WTC11 (cell line): ENCODE data around the gene DMD. TPM values are rescaled to one million over a fixed set of nuclear protein-coding genes. Genes with fewer than 3 reads are reported as not detected.

Experiments
- ATAC-seq: fragments of 200-7000 bp; cut with Tn5 transposase; 2 replicates; pipeline ENCODE4 v1.10.0; 2021; ENCODE audit warnings: mild to moderate bottlenecking, moderate library complexity
- CTCF ChIA-PET: fragments of 300-600 bp; sonication (Branson Sonifier 250); formaldehyde crosslinking; loops from one replicate; lab custom pipeline; 2021; ENCODE audit warnings: antibody characterized with exemption; lab: Charles Lee
- POLR2A ChIA-PET: fragments of 350-600 bp; sonication (Branson Sonifier 250); formaldehyde crosslinking; loops from one replicate; lab custom pipeline; 2021; ENCODE audit warnings: antibody characterized with exemption; lab: Charles Lee
- DNase-seq: peaks from one replicate; pipeline ENCODE4 v3.0.0; 2021; ENCODE audit warnings: low spot score
- H3K27ac Mint-ChIP-seq: 2 replicates; pipeline ENCODE4 v1.8.0; 2021; ENCODE audit warnings: mixed read lengths
- H3K27me3 Mint-ChIP-seq: 2 replicates; pipeline ENCODE4 v1.8.0; 2021; ENCODE audit warnings: low read depth, mild to moderate bottlenecking, moderate library complexity, mixed read lengths
- H3K36me3 Mint-ChIP-seq: 2 replicates; pipeline ENCODE4 v1.8.0; 2021; ENCODE audit warnings: mixed read lengths
- H3K4me1 Mint-ChIP-seq: 2 replicates; pipeline ENCODE4 v1.8.0; 2022; ENCODE audit warnings: mixed read lengths
- H3K4me3 Mint-ChIP-seq: 2 replicates; pipeline ENCODE4 v1.8.0; 2021; ENCODE audit warnings: mild to moderate bottlenecking, moderate library complexity, mixed read lengths
- H3K9me3 Mint-ChIP-seq: 2 replicates; pipeline ENCODE4 v1.8.0; 2021; ENCODE audit warnings: mixed read lengths
- E2F5 ChIP-seq: sonication (generic); formaldehyde crosslinking; IDR thresholded peaks from 2 replicates; pipeline ENCODE4 v1.8.1; 2022; ENCODE audit warnings: mild to moderate bottlenecking, moderate library complexity, missing genetic modification reagents
- ETV6 ChIP-seq: sonication (generic); formaldehyde crosslinking; IDR thresholded peaks from 2 replicates; pipeline ENCODE4 v1.8.1; 2022; ENCODE audit warnings: mild to moderate bottlenecking, missing genetic modification reagents
- FOXP4 ChIP-seq: sonication (generic); formaldehyde crosslinking; IDR thresholded peaks from 2 replicates; pipeline ENCODE4 v1.8.0; 2022; ENCODE audit warnings: mild to moderate bottlenecking, missing genetic modification reagents
- JAZF1 ChIP-seq: fragments of 250-450 bp; sonication (Bioruptor Pico); IDR thresholded peaks from 2 replicates; pipeline ENCODE4 v1.9.0; 2021; ENCODE audit warnings: moderate library complexity, mild to moderate bottlenecking, inconsistent platforms
- MAX ChIP-seq: sonication (generic); formaldehyde crosslinking; IDR thresholded peaks from 2 replicates; pipeline ENCODE4 v1.8.0; 2022; ENCODE audit warnings: mild to moderate bottlenecking, missing genetic modification reagents
- PRRX2 ChIP-seq: fragments of 250-450 bp; sonication (Bioruptor Pico); IDR thresholded peaks from 2 replicates; pipeline ENCODE4 v1.8.0; 2021; ENCODE audit warnings: mild to moderate bottlenecking
- RELA ChIP-seq: sonication (generic); formaldehyde crosslinking; IDR thresholded peaks from 2 replicates; pipeline ENCODE4 v1.8.1; 2022; ENCODE audit warnings: missing genetic modification reagents, mild to moderate bottlenecking, borderline replicate concordance
- SOX15 ChIP-seq: fragments of 250-450 bp; sonication (Bioruptor Pico); IDR thresholded peaks from 2 replicates; pipeline ENCODE4 v1.9.0; 2021; ENCODE audit warnings: mild to moderate bottlenecking
- TCF7 ChIP-seq: sonication (generic); formaldehyde crosslinking; IDR thresholded peaks from 2 replicates; pipeline ENCODE4 v1.8.0; 2022; ENCODE audit warnings: mild to moderate bottlenecking, low read depth, missing genetic modification reagents, moderate library complexity
- TEAD4 ChIP-seq: sonication (generic); formaldehyde crosslinking; IDR thresholded peaks from 2 replicates; pipeline ENCODE4 v1.8.0; 2022; ENCODE audit warnings: mild to moderate bottlenecking, missing genetic modification reagents
- USF2 ChIP-seq: sonication (generic); formaldehyde crosslinking; IDR thresholded peaks from 2 replicates; pipeline ENCODE4 v1.8.1; 2023; ENCODE audit warnings: mild to moderate bottlenecking, missing genetic modification reagents, moderate library complexity
- ZBTB21 ChIP-seq: sonication (generic); formaldehyde crosslinking; IDR thresholded peaks from 2 replicates; pipeline ENCODE4 v1.8.1; 2023; ENCODE audit warnings: mild to moderate bottlenecking, missing genetic modification reagents, borderline replicate concordance
- ZNF281 ChIP-seq: sonication (generic); formaldehyde crosslinking; IDR thresholded peaks from 2 replicates; pipeline ENCODE4 v1.8.0; 2023; ENCODE audit warnings: mild to moderate bottlenecking, missing genetic modification reagents
- ZNF396 ChIP-seq: fragments of 250-450 bp; sonication (Bioruptor Pico); IDR thresholded peaks from 2 replicates; pipeline ENCODE4 v1.8.0; 2021; ENCODE audit warnings: mild to moderate bottlenecking, moderate library complexity, borderline replicate concordance
- total RNA-seq: library from RNA; stranded (reverse); gene quantifications from 3 replicates; pipeline ENCODE4 v1.2.3, GENCODE V29; 2021
- TF ChIP-seq, protein P1 (sequence below): sonication (generic); formaldehyde crosslinking; IDR thresholded peaks from 2 replicates; pipeline ENCODE4 v1.8.0; 2023; ENCODE audit warnings: missing genetic modification reagents
- TF ChIP-seq, protein P2 (sequence below): sonication (generic); formaldehyde crosslinking; IDR thresholded peaks from 2 replicates; pipeline ENCODE4 v1.8.0; 2022; ENCODE audit warnings: mild to moderate bottlenecking, missing genetic modification reagents
- TF ChIP-seq, protein P3 (sequence below): sonication (generic); formaldehyde crosslinking; IDR thresholded peaks from 2 replicates; pipeline ENCODE4 v1.8.1; 2023; ENCODE audit warnings: mild to moderate bottlenecking, moderate library complexity, missing genetic modification reagents
- TF ChIP-seq, protein P4 (sequence below): fragments of 250-450 bp; sonication (Bioruptor Pico); conservative IDR thresholded peaks from 2 replicates; pipeline ENCODE4 v1.9.0; 2021; ENCODE audit warnings: mild to moderate bottlenecking
- TF ChIP-seq, protein P5 (sequence below): sonication (generic); formaldehyde crosslinking; IDR thresholded peaks from 2 replicates; pipeline ENCODE4 v1.8.1; 2022; ENCODE audit warnings: mild to moderate bottlenecking, missing genetic modification reagents, moderate library complexity, borderline replicate concordance

The DMD gene
- total RNA-seq, 1 experiment from 2014 or later, result 9.1 TPM

DNA sequence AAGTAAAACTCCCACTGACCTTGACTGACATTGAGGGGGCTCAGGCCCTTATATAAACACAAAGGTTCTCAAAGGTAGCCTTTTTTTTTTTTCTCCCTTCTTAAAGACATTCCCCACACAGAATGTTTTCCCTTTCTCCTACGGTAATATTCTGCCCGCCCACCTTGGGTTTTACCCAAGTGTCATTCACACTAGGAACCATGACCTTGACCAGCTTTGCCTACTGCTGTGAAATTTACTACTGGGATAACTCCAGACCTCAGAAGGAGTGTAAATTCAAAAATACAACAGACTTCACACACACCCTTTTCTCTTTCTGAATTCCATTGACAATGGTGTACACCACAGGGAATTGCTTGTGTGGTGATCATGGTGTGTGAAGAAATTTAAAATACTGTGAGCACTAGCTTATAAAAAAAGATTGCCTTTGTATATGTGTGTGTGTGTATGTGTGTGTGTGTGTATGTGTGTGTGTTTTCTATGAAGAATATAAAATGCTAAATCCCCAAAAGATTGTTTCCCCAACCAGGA, 1550.0 kb downstream of the DMD start (continued):
- TF ChIP-seq USF2 (CRISPR knock-in tag) (no peak), FOXP4 (CRISPR knock-in tag) (no peak), MAX (CRISPR knock-in tag) (no peak), ZNF396 (CRISPR knock-in tag) (no peak), PRRX2 (CRISPR knock-in tag) (no peak), ETV6 (no peak)
- TF ChIP-seq, protein P1, sequence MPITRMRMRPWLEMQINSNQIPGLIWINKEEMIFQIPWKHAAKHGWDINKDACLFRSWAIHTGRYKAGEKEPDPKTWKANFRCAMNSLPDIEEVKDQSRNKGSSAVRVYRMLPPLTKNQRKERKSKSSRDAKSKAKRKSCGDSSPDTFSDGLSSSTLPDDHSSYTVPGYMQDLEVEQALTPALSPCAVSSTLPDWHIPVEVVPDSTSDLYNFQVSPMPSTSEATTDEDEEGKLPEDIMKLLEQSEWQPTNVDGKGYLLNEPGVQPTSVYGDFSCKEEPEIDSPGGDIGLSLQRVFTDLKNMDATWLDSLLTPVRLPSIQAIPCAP (CRISPR knock-in tag), result no peak

DNA sequence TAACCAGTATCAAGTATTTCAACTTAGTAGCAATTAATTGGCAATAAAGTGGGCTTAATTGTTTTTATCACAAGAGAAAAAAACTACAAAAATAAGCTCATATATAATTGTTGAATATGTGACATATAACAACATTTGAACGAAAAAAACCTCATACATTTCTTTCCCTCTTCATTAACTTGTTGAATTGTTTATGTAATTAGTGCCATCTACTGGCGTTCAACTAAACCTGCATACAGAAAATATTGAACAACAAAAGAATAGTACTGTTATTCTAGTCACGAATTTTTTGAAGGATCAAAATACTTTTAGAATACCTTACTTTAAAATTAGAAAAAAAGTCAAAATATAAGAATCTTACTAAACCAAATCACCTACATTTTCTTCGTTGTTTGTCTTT, 1553.0 kb downstream of the DMD start:
- Mint-ChIP-seq H3K4me3 (no peak overlapping the region), H3K36me3 (no peaks in the 10 kb centered on the region), H3K4me1 (peaks cover 4% of the 10 kb centered on the region), H3K27me3 (no peaks in the 10 kb centered on the region; the same call in 1 of the 2 replicates), H3K9me3 (peaks cover 12% of the 10 kb centered on the region), H3K27ac (no peak overlapping the region)
- ChIA-PET POLR2A (no interaction called here), CTCF (no interaction called here)
- DNase-seq (no peak), ATAC-seq (no peak)
- TF ChIP-seq, protein P2, sequence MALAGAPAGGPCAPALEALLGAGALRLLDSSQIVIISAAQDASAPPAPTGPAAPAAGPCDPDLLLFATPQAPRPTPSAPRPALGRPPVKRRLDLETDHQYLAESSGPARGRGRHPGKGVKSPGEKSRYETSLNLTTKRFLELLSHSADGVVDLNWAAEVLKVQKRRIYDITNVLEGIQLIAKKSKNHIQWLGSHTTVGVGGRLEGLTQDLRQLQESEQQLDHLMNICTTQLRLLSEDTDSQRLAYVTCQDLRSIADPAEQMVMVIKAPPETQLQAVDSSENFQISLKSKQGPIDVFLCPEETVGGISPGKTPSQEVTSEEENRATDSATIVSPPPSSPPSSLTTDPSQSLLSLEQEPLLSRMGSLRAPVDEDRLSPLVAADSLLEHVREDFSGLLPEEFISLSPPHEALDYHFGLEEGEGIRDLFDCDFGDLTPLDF, result no peak
- TF ChIP-seq ZBTB21 (CRISPR knock-in tag), result no peak
- TF ChIP-seq FOXP4 (CRISPR knock-in tag), result no peak
- TF ChIP-seq TEAD4 (CRISPR knock-in tag), result no peak
- TF ChIP-seq, protein P3, sequence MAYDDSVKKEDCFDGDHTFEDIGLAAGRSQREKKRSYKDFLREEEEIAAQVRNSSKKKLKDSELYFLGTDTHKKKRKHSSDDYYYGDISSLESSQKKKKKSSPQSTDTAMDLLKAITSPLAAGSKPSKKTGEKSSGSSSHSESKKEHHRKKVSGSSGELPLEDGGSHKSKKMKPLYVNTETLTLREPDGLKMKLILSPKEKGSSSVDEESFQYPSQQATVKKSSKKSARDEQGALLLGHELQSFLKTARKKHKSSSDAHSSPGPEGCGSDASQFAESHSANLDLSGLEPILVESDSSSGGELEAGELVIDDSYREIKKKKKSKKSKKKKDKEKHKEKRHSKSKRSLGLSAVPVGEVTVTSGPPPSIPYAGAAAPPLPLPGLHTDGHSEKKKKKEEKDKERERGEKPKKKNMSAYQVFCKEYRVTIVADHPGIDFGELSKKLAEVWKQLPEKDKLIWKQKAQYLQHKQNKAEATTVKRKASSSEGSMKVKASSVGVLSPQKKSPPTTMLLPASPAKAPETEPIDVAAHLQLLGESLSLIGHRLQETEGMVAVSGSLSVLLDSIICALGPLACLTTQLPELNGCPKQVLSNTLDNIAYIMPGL (CRISPR knock-in tag), result no peak
- TF ChIP-seq RELA, result no peak
- TF ChIP-seq, protein P4, sequence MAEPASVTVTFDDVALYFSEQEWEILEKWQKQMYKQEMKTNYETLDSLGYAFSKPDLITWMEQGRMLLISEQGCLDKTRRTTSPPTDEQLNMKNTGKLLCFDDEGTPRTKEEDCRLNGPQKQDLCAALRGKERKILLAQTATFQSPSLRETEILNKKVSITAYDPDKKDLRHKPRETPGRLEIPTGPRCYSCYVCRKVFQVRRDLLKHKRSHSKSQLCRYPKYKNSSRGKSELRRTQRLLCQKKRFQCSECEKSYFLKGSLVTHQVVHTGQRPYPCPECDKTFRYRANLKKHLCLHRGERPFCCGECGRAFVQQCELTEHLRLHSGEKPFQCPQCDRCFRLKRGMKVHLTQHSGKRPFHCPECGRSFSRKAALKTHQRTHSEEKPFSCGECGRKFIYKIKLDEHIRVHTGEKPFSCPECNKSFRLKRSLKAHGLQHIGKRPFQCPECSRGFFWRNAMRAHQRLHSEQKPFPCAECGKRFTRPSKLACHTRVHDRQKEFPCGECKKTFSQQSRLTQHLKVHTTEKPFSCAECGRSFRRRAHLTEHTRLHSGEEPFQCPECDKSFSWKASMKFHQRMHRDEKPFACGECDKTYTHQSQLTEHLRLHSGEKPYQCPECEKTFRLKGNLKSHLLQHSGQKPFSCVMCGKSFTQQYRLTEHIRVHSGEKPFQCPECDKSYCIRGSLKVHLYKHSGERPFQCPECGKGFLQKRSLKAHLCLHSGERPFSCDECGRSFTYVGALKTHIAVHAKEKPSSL (CRISPR knock-in tag), result no peak
- TF ChIP-seq SOX15 (CRISPR knock-in tag), result no peak
- no peak for TF ChIP-seq TCF7
- no peak for TF ChIP-seq JAZF1 (CRISPR knock-in tag)
- no peak for TF ChIP-seq ZNF281
- TF ChIP-seq, protein P5, sequence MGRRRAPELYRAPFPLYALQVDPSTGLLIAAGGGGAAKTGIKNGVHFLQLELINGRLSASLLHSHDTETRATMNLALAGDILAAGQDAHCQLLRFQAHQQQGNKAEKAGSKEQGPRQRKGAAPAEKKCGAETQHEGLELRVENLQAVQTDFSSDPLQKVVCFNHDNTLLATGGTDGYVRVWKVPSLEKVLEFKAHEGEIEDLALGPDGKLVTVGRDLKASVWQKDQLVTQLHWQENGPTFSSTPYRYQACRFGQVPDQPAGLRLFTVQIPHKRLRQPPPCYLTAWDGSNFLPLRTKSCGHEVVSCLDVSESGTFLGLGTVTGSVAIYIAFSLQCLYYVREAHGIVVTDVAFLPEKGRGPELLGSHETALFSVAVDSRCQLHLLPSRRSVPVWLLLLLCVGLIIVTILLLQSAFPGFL (CRISPR knock-in tag), result no peak
- TF ChIP-seq E2F5 (CRISPR knock-in tag), result no peak
